Activated CD4-positive, alpha-beta memory T cell treated with anti-CD3 and anti-CD28 coated beads for 36 hours (primary cell): ENCODE data around the gene CLK2. TPM values are rescaled to one million over a fixed set of nuclear protein-coding genes. Genes with fewer than 3 reads are reported as not detected.
"Not testable (repeated sequence)": the region's sequence is repeated elsewhere in the genome, so short reads cannot be mapped to it uniquely, and the experiment has no call there.

Source experiments
- CTCF ChIA-PET: fragments of 350-600 bp; sonication (Branson Sonifier 250); formaldehyde crosslinking; loops from one replicate; lab custom pipeline; 2021; ENCODE audit warnings: antibody characterized with exemption, inconsistent platforms; lab: Charles Lee
- POLR2A ChIA-PET: fragments of 350-600 bp; sonication (Branson Sonifier 250); formaldehyde crosslinking; loops from one replicate; lab custom pipeline; 2021; ENCODE audit warnings: antibody characterized with exemption; lab: Charles Lee
- DNase-seq: peaks from one replicate; pipeline ENCODE4 v3.0.0-alpha.2; 2020
- H3K27ac Mint-ChIP-seq: one replicate; pipeline ENCODE4 v1.8.0; 2021; ENCODE audit warnings: mixed read lengths
- H3K27me3 Mint-ChIP-seq: one replicate; pipeline ENCODE4 v1.8.0; 2021; ENCODE audit warnings: mixed read lengths
- H3K36me3 Mint-ChIP-seq: one replicate; pipeline ENCODE4 v1.8.0; 2021; ENCODE audit warnings: mixed read lengths
- H3K4me1 Mint-ChIP-seq: one replicate; pipeline ENCODE4 v1.8.0; 2021; ENCODE audit warnings: low read depth, mixed read lengths
- H3K4me3 Mint-ChIP-seq: one replicate; pipeline ENCODE4 v1.8.0; 2021; ENCODE audit warnings: mild to moderate bottlenecking, mixed read lengths
- H3K9me3 Mint-ChIP-seq: one replicate; pipeline ENCODE4 v1.8.0; 2021; ENCODE audit warnings: mixed read lengths
- intact Hi-C: fragments of 100-400 bp; cut with micrococcal nuclease; formaldehyde crosslinking; loops from one replicate; pipeline ENCODE4 v1.15.1; 2023
- total RNA-seq, 2 experiments: library from RNA; stranded (reverse); gene quantifications; one replicate each; pipeline ENCODE4 v1.2.3, GENCODE V29; 2021

Gene CLK2
- total RNA-seq, 2 experiments from 2014 or later: 62.0 to 68.1 TPM

- Mint-ChIP-seq H3K36me3 (no peaks in the 10 kb centered on the region), H3K27me3 (peaks cover 34% of the 10 kb centered on the region), H3K27ac (no peak overlapping the region), H3K9me3 (no peaks in the 10 kb centered on the region), H3K4me3 (no peak overlapping the region), H3K4me1 (peaks cover 4% of the 10 kb centered on the region)
- intact Hi-C loops: no loop called here
- ChIA-PET CTCF (no interaction called here), POLR2A (interaction anchor here (1.5 kb wide), 1 partner anchor 11 kb away, joined by 3 read pairs; no protein-coding TSS in a partner anchor)
- DNase-seq: no peak
Measured at GRCh38 chr1:155295942-155296267, 22.6 kb upstream of the CLK2 start.

GRCh38 chr1:155295183-155295941 is 22.1 kb upstream of the CLK2 start:
- Mint-ChIP-seq H3K27ac (no peak overlapping the region), H3K4me1 (peaks cover 4% of the 10 kb centered on the region), H3K9me3 (no peaks in the 10 kb centered on the region), H3K4me3 (no peak overlapping the region), H3K27me3 (peaks cover 34% of the 10 kb centered on the region), H3K36me3 (no peaks in the 10 kb centered on the region)
- no peak for DNase-seq
- POLR2A ChIA-PET: no interaction called here
- CTCF ChIA-PET: no interaction called here
- intact Hi-C loops: no loop called here

- H3K4me1 Mint-ChIP-seq: peaks cover 4% of the 10 kb centered on the region
- intact Hi-C loops: no loop called here
- no peak for DNase-seq
- no peak overlapping the region for H3K4me3 Mint-ChIP-seq
- H3K9me3 Mint-ChIP-seq: no peaks in the 10 kb centered on the region
- CTCF ChIA-PET: no interaction called here
- no peaks in the 10 kb centered on the region for H3K36me3 Mint-ChIP-seq
- POLR2A ChIA-PET: no interaction called here
- H3K27me3 Mint-ChIP-seq: peaks cover 34% of the 10 kb centered on the region
- no peak overlapping the region for H3K27ac Mint-ChIP-seq
Measured at GRCh38 chr1:155294520-155295182, 21.3 kb upstream of the CLK2 start.

- CTCF ChIA-PET: interaction anchor here (0.6 to 2.5 kb wide), 2 partner anchors 42 to 95 kb away, joined by 4 to 7 read pairs; no protein-coding TSS in a partner anchor
- H3K9me3 Mint-ChIP-seq: no peaks in the 10 kb centered on the region
Measured at GRCh38 chr1:155293086-155293749, 19.9 kb upstream of the CLK2 start.

GRCh38 chr1:155291006-155291405 is 17.7 kb upstream of the CLK2 start:
- H3K27me3 Mint-ChIP-seq: peaks cover 20% of the 10 kb centered on the region
- CTCF ChIA-PET: interaction anchor here (2.5 kb wide), 1 partner anchor 40 kb away, joined by 7 read pairs; no protein-coding TSS in a partner anchor
- DNase-seq, H3K27ac Mint-ChIP-seq, H3K9me3 Mint-ChIP-seq, H3K36me3 Mint-ChIP-seq, H3K4me1 Mint-ChIP-seq, POLR2A ChIA-PET, H3K4me3 Mint-ChIP-seq, intact Hi-C loops: not testable (repeated sequence)

More at GRCh38 chr1:155293086-155293749, 19.9 kb upstream of the CLK2 start:
- Mint-ChIP-seq H3K27me3 (peaks cover 34% of the 10 kb centered on the region), H3K36me3 (no peaks in the 10 kb centered on the region), H3K27ac (no peak overlapping the region), H3K4me3 (no peak overlapping the region), H3K4me1 (peaks cover 4% of the 10 kb centered on the region)
- intact Hi-C loops: no loop called here
- DNase-seq: no peak
- POLR2A ChIA-PET: no interaction called here

- H3K4me3 Mint-ChIP-seq: no peak overlapping the region
- H3K4me1 Mint-ChIP-seq: no peaks in the 10 kb centered on the region
- CTCF ChIA-PET: no interaction called here
- H3K27me3 Mint-ChIP-seq: no peaks in the 10 kb centered on the region
- intact Hi-C loops: no loop called here
- POLR2A ChIA-PET: no interaction called here
- no peaks in the 10 kb centered on the region for H3K9me3 Mint-ChIP-seq
- DNase-seq: no peak
- no peaks in the 10 kb centered on the region for H3K36me3 Mint-ChIP-seq
- no peak overlapping the region for H3K27ac Mint-ChIP-seq
Measured at GRCh38 chr1:155287987-155288543, 14.8 kb upstream of the CLK2 start.

- ChIA-PET POLR2A (no interaction called here), CTCF (no interaction called here)
- no peak overlapping the region for H3K4me3 Mint-ChIP-seq
- no peaks in the 10 kb centered on the region for H3K9me3 Mint-ChIP-seq
- no peaks in the 10 kb centered on the region for H3K27me3 Mint-ChIP-seq
- no peaks in the 10 kb centered on the region for H3K4me1 Mint-ChIP-seq
- no peak for DNase-seq
- H3K36me3 Mint-ChIP-seq: no peaks in the 10 kb centered on the region
- no peak overlapping the region for H3K27ac Mint-ChIP-seq
- intact Hi-C loops: no loop called here
Measured at GRCh38 chr1:155286544-155286943, 13.2 kb upstream of the CLK2 start.

GRCh38 chr1:155285631-155286044 is 12.3 kb upstream of the CLK2 start:
- CTCF ChIA-PET: interaction anchor here (0.6 kb wide), 1 partner anchor 27 kb away, joined by 3 read pairs; no protein-coding TSS in a partner anchor
- Mint-ChIP-seq H3K36me3 (no peaks in the 10 kb centered on the region), H3K9me3 (no peaks in the 10 kb centered on the region), H3K4me1 (no peaks in the 10 kb centered on the region), H3K27ac (no peak overlapping the region), H3K4me3 (no peak overlapping the region), H3K27me3 (no peaks in the 10 kb centered on the region)
- POLR2A ChIA-PET: no interaction called here
- no peak for DNase-seq
- intact Hi-C loops: no loop called here

- Mint-ChIP-seq H3K9me3 (no peaks in the 10 kb centered on the region), H3K36me3 (no peaks in the 10 kb centered on the region), H3K27me3 (no peaks in the 10 kb centered on the region), H3K4me3 (no peak overlapping the region), H3K4me1 (no peaks in the 10 kb centered on the region), H3K27ac (no peak overlapping the region)
- intact Hi-C loops: no loop called here
- no peak for DNase-seq
- POLR2A ChIA-PET: no interaction called here
- CTCF ChIA-PET: no interaction called here
Measured at GRCh38 chr1:155285063-155285462, 11.8 kb upstream of the CLK2 start.

- ChIA-PET CTCF (no interaction called here), POLR2A (no interaction called here)
- Mint-ChIP-seq H3K27me3 (no peaks in the 10 kb centered on the region), H3K4me3 (no peak overlapping the region), H3K36me3 (no peaks in the 10 kb centered on the region), H3K27ac (no peak overlapping the region), H3K4me1 (no peaks in the 10 kb centered on the region), H3K9me3 (no peaks in the 10 kb centered on the region)
- intact Hi-C loops: no loop called here
- no peak for DNase-seq
Measured at GRCh38 chr1:155284476-155284875, 11.2 kb upstream of the CLK2 start.

- H3K4me3 Mint-ChIP-seq: no peak overlapping the region
- intact Hi-C loops: no loop called here
- DNase-seq: no peak
- no peak overlapping the region for H3K27ac Mint-ChIP-seq
- no peaks in the 10 kb centered on the region for H3K36me3 Mint-ChIP-seq
- ChIA-PET CTCF (no interaction called here), POLR2A (no interaction called here)
- H3K9me3 Mint-ChIP-seq: no peaks in the 10 kb centered on the region
- no peaks in the 10 kb centered on the region for H3K27me3 Mint-ChIP-seq
- H3K4me1 Mint-ChIP-seq: peaks cover 6% of the 10 kb centered on the region
Measured at GRCh38 chr1:155282488-155283091, 9.3 kb upstream of the CLK2 start.
